H1 (cell line): ENCODE results near the gene VSTM2L. TPM values are rescaled to one million over a fixed set of nuclear protein-coding genes. Genes with fewer than 3 reads are reported as not detected.

Experiments
- CTCF ChIA-PET: fragments of 300-600 bp; sonication (Branson Sonifier 250); formaldehyde crosslinking; loops from one replicate; lab custom pipeline; 2021; ENCODE audit not compliant: partially characterized antibody; lab: Charles Lee
- POLR2A ChIA-PET: fragments of 300-600 bp; sonication (Branson Sonifier 250); formaldehyde crosslinking; loops from one replicate; lab custom pipeline; 2021; ENCODE audit warnings: inconsistent platforms; ENCODE audit not compliant: partially characterized antibody; lab: Charles Lee
- DNase-seq, 2 experiments: peaks; one replicate each; pipeline versions ENCODE4 v3.0.0 to v3.0.0-alpha.2; 2010 to 2022; ENCODE audit warnings: low spot score in 2 of 2, low read depth in 1 of 2, mixed read lengths in 1 of 2
- FAIRE-seq: peaks from 2 replicates; lab custom pipeline; 2011; peaks lifted over from hg19 to GRCh38; lab: Jason Lieb, UNC
- H2AFZ ChIP-seq: 2 replicates; pipeline ENCODE4 v1.8.1; 2012; ENCODE audit warnings: low read length, inconsistent platforms
- H2AK5ac ChIP-seq: 2 replicates; pipeline ENCODE4 v1.6.1; 2013; ENCODE audit warnings: low read depth, low read length
- H2BK120ac ChIP-seq: replicated peaks from 2 replicates; pipeline ENCODE3; 2013; ENCODE audit warnings: low read depth, low read length, inconsistent platforms
- H2BK12ac ChIP-seq: 2 replicates; pipeline ENCODE4 v1.6.1; 2013; ENCODE audit warnings: low read depth, low read length
- H2BK15ac ChIP-seq: 2 replicates; pipeline ENCODE4 v1.6.1; 2013; ENCODE audit warnings: low read length
- H2BK20ac ChIP-seq: 2 replicates; pipeline ENCODE4 v1.6.1; 2013; ENCODE audit warnings: low read length
- H2BK5ac ChIP-seq: 2 replicates; pipeline ENCODE4 v1.6.1; 2013; ENCODE audit warnings: low read depth, low read length
- H3K14ac ChIP-seq: 2 replicates; pipeline ENCODE4 v1.6.1; 2013; ENCODE audit warnings: inconsistent platforms; ENCODE audit not compliant: insufficient read length
- H3K18ac ChIP-seq: 2 replicates; pipeline ENCODE4 v1.6.1; 2013; ENCODE audit warnings: low read length; ENCODE audit errors: extremely low read depth
- H3K23ac ChIP-seq: 2 replicates; pipeline ENCODE4 v1.6.1; 2013; ENCODE audit warnings: inconsistent platforms; ENCODE audit not compliant: insufficient read length
- H3K23me2 ChIP-seq: 2 replicates; pipeline ENCODE4 v1.6.1; 2013; ENCODE audit warnings: low read depth, low read length
- H3K27ac ChIP-seq: 2 replicates; pipeline ENCODE4 v1.6.1; 2011; ENCODE audit warnings: low read depth, low read length, inconsistent platforms
- H3K27me3 ChIP-seq, 4 experiments: replicated peaks in 1 of 4; 1 replicate in 1 of 4; 2 replicates in 3 of 4; pipeline versions ENCODE4 v1.6.1 to v1.8.1; 2011 to 2013; ENCODE audit warnings: low read length in 3 of 4, mild to moderate bottlenecking in 3 of 4, inconsistent platforms in 2 of 4, mixed read lengths in 2 of 4, moderate library complexity in 1 of 4; ENCODE audit not compliant: control insufficient read depth in 3 of 4, insufficient read depth in 3 of 4; ENCODE audit errors: extremely low read depth in 1 of 4
- H3K36me3 ChIP-seq, 4 experiments: 2 replicates each; pipeline versions ENCODE4 v1.6.1 to v1.8.1; 2011 to 2013; ENCODE audit warnings: mild to moderate bottlenecking in 4 of 4, low read length in 3 of 4, moderate library complexity in 2 of 4, control low read depth in 1 of 4, inconsistent platforms in 1 of 4; ENCODE audit not compliant: insufficient read depth in 4 of 4, control insufficient read depth in 2 of 4
- H3K4ac ChIP-seq: replicated peaks from 2 replicates; pipeline ENCODE3; 2013; ENCODE audit warnings: low read length, low read depth, mixed read lengths, inconsistent platforms; ENCODE audit not compliant: insufficient read length
- H3K4me1 ChIP-seq, 4 experiments: replicated peaks in 1 of 4; 1 replicate in 1 of 4; 2 replicates in 3 of 4; pipeline versions ENCODE4 v1.6.1 to v1.8.1; 2011 to 2013; ENCODE audit warnings: low read length in 3 of 4, inconsistent platforms in 2 of 4, mixed read lengths in 1 of 4; ENCODE audit not compliant: insufficient read depth in 4 of 4, control insufficient read depth in 3 of 4
- H3K4me2 ChIP-seq, 2 experiments: 2 replicates each; pipeline versions ENCODE4 v1.6.1 to v1.8.1; 2011 to 2013; ENCODE audit warnings: low read depth in 2 of 2, low read length in 2 of 2, control low read depth in 1 of 2, inconsistent platforms in 1 of 2, mild to moderate bottlenecking in 1 of 2; ENCODE audit not compliant: insufficient read depth in 1 of 2
- H3K4me3 ChIP-seq, 4 experiments: fragments of 200-600, 300-600 bp in 1 of 4; sonication (generic), shearing (Covaris generic), sonication (Bioruptor Twin) in 1 of 4; 2 replicates each; pipeline versions ENCODE4 v1.5.1 to v1.8.1; 2011 to 2016; ENCODE audit warnings: low read length in 4 of 4, low read depth in 3 of 4, control low read depth in 2 of 4, inconsistent platforms in 2 of 4, mild to moderate bottlenecking in 2 of 4, mixed read lengths in 1 of 4, moderate library complexity in 1 of 4; ENCODE audit not compliant: insufficient read depth in 2 of 4; ENCODE audit errors: extremely low read depth in 1 of 4
- H3K56ac ChIP-seq: replicated peaks from 2 replicates; pipeline ENCODE3; 2013; ENCODE audit warnings: low read depth, mild to moderate bottlenecking, mixed read lengths, low read length, inconsistent platforms; ENCODE audit not compliant: insufficient read length
- H3K79me1 ChIP-seq: 2 replicates; pipeline ENCODE4 v1.6.1; 2013; ENCODE audit warnings: low read depth, low read length, control low read depth
- H3K79me2 ChIP-seq, 2 experiments: 2 replicates each; pipeline versions ENCODE4 v1.6.1 to v1.8.1; 2012 to 2013; ENCODE audit warnings: low read length in 2 of 2, mild to moderate bottlenecking in 2 of 2, inconsistent platforms in 1 of 2; ENCODE audit not compliant: insufficient read depth in 2 of 2, control insufficient read depth in 1 of 2
- H3K9ac ChIP-seq, 4 experiments: replicated peaks in 1 of 4; 1 replicate in 1 of 4; 2 replicates in 3 of 4; pipeline versions ENCODE4 v1.6.1 to v1.8.1; 2011 to 2013; ENCODE audit warnings: low read depth in 3 of 4, low read length in 3 of 4, control low read depth in 2 of 4, mild to moderate bottlenecking in 2 of 4, moderate library complexity in 2 of 4, inconsistent platforms in 1 of 4; ENCODE audit errors: extremely low read depth in 1 of 4
- H3K9me3 ChIP-seq, 2 experiments: 2 replicates each; pipeline versions ENCODE4 v1.6.1 to v1.8.1; 2012 to 2013; ENCODE audit warnings: mild to moderate bottlenecking in 2 of 2, moderate library complexity in 2 of 2, control low read depth in 1 of 2, inconsistent platforms in 1 of 2, low read depth in 1 of 2, low read length in 1 of 2, mixed read lengths in 1 of 2; ENCODE audit not compliant: insufficient read depth in 2 of 2
- H4K20me1 ChIP-seq, 2 experiments: replicated peaks in 1 of 2; 2 replicates each; pipeline versions ENCODE3 to v1.8.1; 2011 to 2013; ENCODE audit warnings: inconsistent platforms in 2 of 2, low read length in 2 of 2, mild to moderate bottlenecking in 1 of 2; ENCODE audit not compliant: insufficient read depth in 2 of 2, control insufficient read depth in 1 of 2
- H4K5ac ChIP-seq: 2 replicates; pipeline ENCODE4 v1.6.1; 2013; ENCODE audit warnings: low read length, low read depth, mixed read lengths, inconsistent platforms; ENCODE audit not compliant: insufficient read length
- H4K8ac ChIP-seq: 2 replicates; pipeline ENCODE4 v1.8.0; 2013; ENCODE audit warnings: mild to moderate bottlenecking, moderate library complexity, low read length, inconsistent platforms; ENCODE audit not compliant: insufficient read depth; ENCODE audit errors: extremely low read depth
- H4K91ac ChIP-seq: replicated peaks from 2 replicates; pipeline ENCODE3; 2013; ENCODE audit warnings: low read length, mixed read lengths, inconsistent platforms; ENCODE audit not compliant: insufficient read length
- ATF3 ChIP-seq: IDR thresholded peaks from 2 replicates; pipeline ENCODE4 v1.6.1; 2011; ENCODE audit warnings: low read depth, mild to moderate bottlenecking, low read length; ENCODE audit not compliant: insufficient read depth
- CBX8 ChIP-seq: fragments of 300-800, 300-1000 bp; sonication (generic); IDR thresholded peaks from 2 replicates; pipeline ENCODE4 v1.7.1; 2016; ENCODE audit warnings: low read depth, low read length, borderline replicate concordance
- JUN ChIP-seq: IDR thresholded peaks from 2 replicates; pipeline ENCODE4 v1.6.1; 2011; ENCODE audit warnings: low read depth, mild to moderate bottlenecking, improper control_type of control experiment, low read length
- JUND ChIP-seq: IDR thresholded peaks from 2 replicates; pipeline ENCODE4 v1.6.1; 2011; ENCODE audit warnings: mild to moderate bottlenecking, improper control_type of control experiment, low read length
- POU5F1 ChIP-seq: IDR thresholded peaks from 2 replicates; pipeline ENCODE4 v1.6.1; 2011; ENCODE audit warnings: low read depth, mild to moderate bottlenecking, low read length, moderate library complexity
- RBBP5 ChIP-seq: IDR thresholded peaks from 2 replicates; pipeline ENCODE4 v1.7.1; 2012; ENCODE audit warnings: low read depth, mild to moderate bottlenecking, inconsistent platforms, low read length, moderate library complexity, borderline replicate concordance
- RNF2 ChIP-seq: fragments of 200-900, 300-1000 bp; sonication (generic); IDR thresholded peaks from 2 replicates; pipeline ENCODE4 v1.7.1; 2016; ENCODE audit warnings: borderline replicate concordance, low read depth, mild to moderate bottlenecking, antibody characterized with exemption, low read length; ENCODE audit not compliant: poor library complexity, severe bottlenecking; ENCODE audit errors: missing control alignments
- SIN3A ChIP-seq, 2 experiments: IDR thresholded peaks in 1 of 2; conservative IDR thresholded peaks in 1 of 2; 2 replicates each; pipeline ENCODE4 v1.6.1; 2011 to 2012; ENCODE audit warnings: low read length in 2 of 2, improper control_type of control experiment in 1 of 2, low read depth in 1 of 2, mild to moderate bottlenecking in 1 of 2
- SUZ12 ChIP-seq: fragments of 200-600 bp; sonication (generic); IDR thresholded peaks from 2 replicates; pipeline ENCODE4 v1.6.1; 2012; ENCODE audit warnings: mild to moderate bottlenecking, inconsistent platforms, low read length, moderate library complexity, mixed read lengths
- USF2 ChIP-seq: IDR thresholded peaks from 2 replicates; pipeline ENCODE4 v1.6.1; 2011; ENCODE audit warnings: low read length, improper control_type of control experiment
- WGBS, 2 experiments: shearing (Covaris generic) in 1 of 2; methylation state at CpG; one replicate each; pipeline versions ENCODE4 v1.1.6 to v1.1.7; 2013 to 2015; ENCODE audit warnings: low lambda C conversion rate in 2 of 2, mixed read lengths in 2 of 2, inconsistent platforms in 1 of 2, low coverage in 1 of 2, missing lambda C conversion rate in 1 of 2; ENCODE audit not compliant: insufficient replicate concordance in 2 of 2, insufficient coverage in 1 of 2, insufficient read length in 1 of 2; ENCODE audit errors: extremely low coverage in 1 of 2, missing lambda C conversion rate in 1 of 2; 5-methylcytosine and 5-hydroxymethylcytosine counted together
- polyA plus RNA-seq, 7 experiments: library from polyadenylated mRNA; depleted of rRNA in 3 of 7; stranded (reverse) in 5 of 7; unstranded in 2 of 7; fragments of >200 nt in 5 of 7; fragments of 200-250 nt in 2 of 7; gene quantifications; 1 replicate in 5 of 7; 2 replicates in 1 of 7; 4 replicates in 1 of 7; pipeline versions ENCODE4 v1.2.1 to v1.2.3, GENCODE V29; 2011 to 2013; ENCODE audit warnings: missing spikeins in 2 of 7, mixed read lengths in 2 of 7
- total RNA-seq: library from RNA; stranded (reverse); fragmentation: NEBNext Ultra II Directional; extraction: Animal tissue kit (Norgen Biotek cat#: 25700); gene quantifications from 2 replicates; pipeline ENCODE4 v1.2.1, GENCODE V29; 2021

VSTM2L gene
- total and polyA plus RNA-seq, 2 of the 8 experiments (the other 6 are each of a cell fraction or from before 2014, with no cell fraction given), result 1.3 to 3.2 TPM

- no peak overlapping the region for H3K18ac ChIP-seq
- peaks cover 0 to 11% (median 2%) of the 10 kb centered on the region in 4 experiments; a peak in 2 of 7 replicates for H3K27me3 ChIP-seq
- H3K4me1 ChIP-seq, result peaks cover 0 to 17% (median 4%) of the 10 kb centered on the region in 4 experiments; a peak in 5 of 7 replicates
- no peak overlapping the region for H2BK5ac ChIP-seq
- H2AK5ac ChIP-seq, result peak overlapping the region; percentile 46; the same call in 1 of the 2 replicates
- no peak overlapping the region for H3K9ac ChIP-seq
- no peaks in the 10 kb centered on the region for H4K20me1 ChIP-seq
- H2BK120ac ChIP-seq, result no peak overlapping the region
- no peak overlapping the region for H3K4me3 ChIP-seq
- no peak overlapping the region for H3K56ac ChIP-seq
- 0 out of 4 replicates have a peak, but pooled peaks cover 0 to 4% of the 10 kb centered on the region in 2 experiments for H3K9me3 ChIP-seq
- DNase-seq, result peak in 1 of 2 experiments; percentile 41
- no peak overlapping the region for H4K5ac ChIP-seq
- H3K14ac ChIP-seq, result no peak overlapping the region
- no peak overlapping the region; the same call in 1 of the 2 replicates for H2BK12ac ChIP-seq
- H2BK20ac ChIP-seq, result 0 out of 2 replicates have a peak overlapping the region, but pooled peaks have one; percentile 66
- H2BK15ac ChIP-seq, result no peak overlapping the region
- no peak overlapping the region for H3K4ac ChIP-seq
- no peaks in the 10 kb centered on the region for H3K23me2 ChIP-seq
- ChIA-PET POLR2A (interaction anchor here (1.7 kb wide), 1 partner anchor 58 kb away, joined by 3 read pairs; no protein-coding TSS in a partner anchor), CTCF (interaction anchor here (1.0 to 4.6 kb wide), 10 partner anchors 9 to 73 kb away, joined by 3 to 19 read pairs (median 3); no protein-coding TSS in a partner anchor)
- H2AFZ ChIP-seq, result no peak overlapping the region
- H4K8ac ChIP-seq, result no peak overlapping the region
- peak overlapping the region; percentile 9 to 34; a peak in 2 of 4 replicates for H3K4me2 ChIP-seq
- no peaks in the 10 kb centered on the region for H3K36me3 ChIP-seq
- no peaks in the 10 kb centered on the region for H3K79me1 ChIP-seq
- H3K23ac ChIP-seq, result no peak overlapping the region
- no peak overlapping the region for H3K27ac ChIP-seq
- no peak for FAIRE-seq
- H4K91ac ChIP-seq, result no peak overlapping the region
- WGBS, 2 experiments, result 93% methylated on average over 5 of the region's 5 CpGs; no CpG with 5 or more reads in 1 of the 2 experiments
- H3K79me2 ChIP-seq, result no peaks in the 10 kb centered on the region
- TF ChIP-seq SUZ12 (no peak), JUND (no peak), ATF3 (no peak), SIN3A (conservative IDR thresholded peaks at IDR 0.05 in 1 of 2, IDR thresholded peaks at IDR 0.05 in 1 of 2; ENCODE audit: low read depth in 1 of 2, low read length in 2 of 2) (no peak), RNF2 (no peak), USF2 (no peak), CBX8 (no peak), POU5F1 (no peak), JUN (no peak), RBBP5 (no peak)
These were observed 68.7 kb downstream of the VSTM2L start for GRCh38 chr20:37971561-37972127.
